Endothelial cell of hepatic sinusoid (primary cell): Measurements from ENCODE around the gene ZNF385A.

Experiments
- in situ Hi-C: cut with HindIII; loops from 2 replicates; pipeline ENCODE4 v1.10.0; 2017; ENCODE audit warnings: low sequenced_read_pairs

The ZNF385A gene

GRCh38 chr12:54416687-54417603 is 32.4 kb upstream of the ZNF385A start:
- in situ Hi-C loops, result no loop called here

- in situ Hi-C loops, result no loop called here
These were observed 30.8 kb upstream of the ZNF385A start for GRCh38 chr12:54415221-54415929.

GRCh38 chr12:54413284-54414190 is 29.0 kb upstream of the ZNF385A start:
- in situ Hi-C loops, result no loop called here

- in situ Hi-C loops, result no loop called here
These were observed 28.3 kb upstream of the ZNF385A start for GRCh38 chr12:54412786-54413185.

GRCh38 chr12:54412348-54412747 is 27.8 kb upstream of the ZNF385A start:
- in situ Hi-C loops, result no loop called here

GRCh38 chr12:54411391-54412241 is 27.1 kb upstream of the ZNF385A start:
- in situ Hi-C loops, result no loop called here

GRCh38 chr12:54409267-54409666 is 24.7 kb upstream of the ZNF385A start:
- in situ Hi-C loops, result no loop called here

- in situ Hi-C loops, result no loop called here
These were observed 22.8 kb upstream of the ZNF385A start for GRCh38 chr12:54407183-54407905.

GRCh38 chr12:54405573-54405972 is 21.0 kb upstream of the ZNF385A start:
- in situ Hi-C loops, result no loop called here

- in situ Hi-C loops, result no loop called here
These were observed 20.6 kb upstream of the ZNF385A start for GRCh38 chr12:54405106-54405505.

GRCh38 chr12:54404061-54405004 is 19.8 kb upstream of the ZNF385A start:
- in situ Hi-C loops, result no loop called here

GRCh38 chr12:54401119-54401518 is 16.6 kb upstream of the ZNF385A start:
- in situ Hi-C loops, result no loop called here

- in situ Hi-C loops, result no loop called here
These were observed 14.7 kb upstream of the ZNF385A start for GRCh38 chr12:54398995-54399793.

GRCh38 chr12:54398218-54398617 is 13.7 kb upstream of the ZNF385A start:
- in situ Hi-C loops, result no loop called here

GRCh38 chr12:54397157-54397556 is 12.6 kb upstream of the ZNF385A start:
- in situ Hi-C loops, result no loop called here

- in situ Hi-C loops, result no loop called here
These were observed 11.0 kb upstream of the ZNF385A start for GRCh38 chr12:54395545-54395944.

GRCh38 chr12:54394986-54395385 is 10.5 kb upstream of the ZNF385A start:
- in situ Hi-C loops, result loop anchor here (5.0 kb wide), 1 partner anchor 53 kb away; no protein-coding TSS in a partner anchor
